ENCODE measurements around the gene BHMT2. TPM values are rescaled to one million over a fixed set of nuclear protein-coding genes. Genes with fewer than 3 reads are reported as not detected.

Gene BHMT2
- total and polyA plus RNA-seq, 10 of the 15 experiments (the other 5 are each of a cell fraction or from before 2014, with no cell fraction given), result not detected

DNA sequence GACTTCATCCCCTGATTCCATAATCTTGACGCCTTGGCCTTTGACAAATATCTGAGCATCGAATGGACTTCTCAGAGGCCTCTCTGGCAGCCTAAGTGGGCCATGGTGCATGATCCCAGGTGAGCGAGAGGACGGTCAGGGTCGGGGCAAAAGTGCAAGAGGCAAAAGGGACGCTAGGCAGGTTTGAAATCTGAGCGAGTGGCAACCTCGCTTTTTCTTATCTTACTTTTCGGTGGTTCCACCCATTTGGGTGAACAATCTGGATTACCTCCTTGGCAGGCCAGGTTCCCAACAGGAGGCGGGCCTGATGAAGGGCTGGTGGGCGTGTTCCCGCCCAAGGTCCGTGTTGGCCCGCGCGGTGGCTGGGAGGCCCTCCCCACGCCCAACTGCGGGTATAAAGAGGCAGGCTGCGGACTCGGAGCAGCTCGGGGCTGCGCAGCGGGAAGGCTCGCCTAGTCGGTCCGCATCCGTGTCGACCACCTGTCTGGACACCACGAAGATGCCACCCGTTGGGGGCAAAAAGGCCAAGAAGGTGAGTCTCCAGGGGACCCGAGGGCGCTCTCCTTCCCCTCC, 41.9 kb downstream of the BHMT2 start, which contains the start of gene BHMT:
Gene BHMT (plus strand): TSS at position 423 of the 573 bp plus-strand sequence. CDS start 77 bp downstream, at position 500.
- no peak for DNase-seq (ENCODE audit: low read depth, low spot score)
- 75% methylated on average over 27 of the region's 32 CpGs for whole genome bisulfite sequencing (ENCODE audit: insufficient coverage, insufficient replicate concordance, low lambda C conversion rate, missing lambda C conversion rate)
- H3K4me1 ChIP-seq (ENCODE audit: control insufficient read depth, insufficient read depth, low read length), result no peaks in the 10 kb centered on the region
- H3K9me3 ChIP-seq (replicated peaks; ENCODE audit: control insufficient read depth, insufficient read depth, low read length), result no peaks in the 10 kb centered on the region
- ChIA-PET SMC1A (ENCODE audit: uncharacterized antibody, unreplicated experiment) (no interaction called here), RAD21 (ENCODE audit: unreplicated experiment) (no interaction called here), POLR2A (no interaction called here), CTCF (no interaction called here)
- in situ Hi-C loops (cut with MboI), result no loop called here
- H2AFZ ChIP-seq (ENCODE audit: control insufficient read depth, low read depth, low read length), result no peak within 1 kb of the TSS
- H3K9ac ChIP-seq (ENCODE audit: control insufficient read depth, insufficient read depth, low read length), result no peak within 1 kb of the TSS
- no peak for FAIRE-seq
- peaks cover 4 to 8% of the 10 kb centered on the region in 2 experiments for H3K27me3 ChIP-seq (replicated peaks in 1 of 2; ENCODE audit: control insufficient read depth in 2 of 2, insufficient read depth in 2 of 2, low read length in 1 of 2)
- intact Hi-C loops (cut with micrococcal nuclease; ENCODE audit: unreplicated experiment), result no loop called here
- H3K36me3 ChIP-seq (ENCODE audit: control insufficient read depth in 2 of 2, insufficient read depth in 2 of 2, low read length in 1 of 2), result no peaks in the 10 kb centered on the region
- TF ChIP-seq ZBED1 (IDR thresholded peaks at IDR 0.05; ENCODE audit: borderline replicate concordance) (no peak), ZNF622 (IDR thresholded peaks at IDR 0.05) (no peak), ZBTB11 (CRISPR knock-in tag; IDR thresholded peaks at IDR 0.05) (no peak), EP300 (IDR thresholded peaks at IDR 0.05; ENCODE audit: borderline replicate concordance in 1 of 2, control insufficient read depth in 1 of 2, low read depth in 2 of 2, low read length in 2 of 2) (no peak), E2F4 (IDR thresholded peaks at IDR 0.05; ENCODE audit: low read depth, low read length) (no peak), BHLHE40 (IDR thresholded peaks at IDR 0.05; ENCODE audit: borderline replicate concordance in 1 of 2, low read depth in 2 of 2, low read length in 1 of 2) (no peak), RAD51 (IDR thresholded peaks at IDR 0.05) (no peak), SMAD5 (IDR thresholded peaks at IDR 0.05; ENCODE audit: low read depth) (no peak), TAF1 (IDR thresholded peaks at IDR 0.05; ENCODE audit: borderline replicate concordance, low read depth, low read length) (no peak), NBN (IDR thresholded peaks at IDR 0.05) (no peak), TARDBP (IDR thresholded peaks at IDR 0.05; ENCODE audit: borderline replicate concordance) (no peak)
- TF ChIP-seq, protein P1, sequence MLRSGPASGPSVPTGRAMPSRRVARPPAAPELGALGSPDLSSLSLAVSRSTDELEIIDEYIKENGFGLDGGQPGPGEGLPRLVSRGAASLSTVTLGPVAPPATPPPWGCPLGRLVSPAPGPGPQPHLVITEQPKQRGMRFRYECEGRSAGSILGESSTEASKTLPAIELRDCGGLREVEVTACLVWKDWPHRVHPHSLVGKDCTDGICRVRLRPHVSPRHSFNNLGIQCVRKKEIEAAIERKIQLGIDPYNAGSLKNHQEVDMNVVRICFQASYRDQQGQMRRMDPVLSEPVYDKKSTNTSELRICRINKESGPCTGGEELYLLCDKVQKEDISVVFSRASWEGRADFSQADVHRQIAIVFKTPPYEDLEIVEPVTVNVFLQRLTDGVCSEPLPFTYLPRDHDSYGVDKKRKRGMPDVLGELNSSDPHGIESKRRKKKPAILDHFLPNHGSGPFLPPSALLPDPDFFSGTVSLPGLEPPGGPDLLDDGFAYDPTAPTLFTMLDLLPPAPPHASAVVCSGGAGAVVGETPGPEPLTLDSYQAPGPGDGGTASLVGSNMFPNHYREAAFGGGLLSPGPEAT (IDR thresholded peaks at IDR 0.05; ENCODE audit: low read depth), result no peak
- TF ChIP-seq, protein P2, sequence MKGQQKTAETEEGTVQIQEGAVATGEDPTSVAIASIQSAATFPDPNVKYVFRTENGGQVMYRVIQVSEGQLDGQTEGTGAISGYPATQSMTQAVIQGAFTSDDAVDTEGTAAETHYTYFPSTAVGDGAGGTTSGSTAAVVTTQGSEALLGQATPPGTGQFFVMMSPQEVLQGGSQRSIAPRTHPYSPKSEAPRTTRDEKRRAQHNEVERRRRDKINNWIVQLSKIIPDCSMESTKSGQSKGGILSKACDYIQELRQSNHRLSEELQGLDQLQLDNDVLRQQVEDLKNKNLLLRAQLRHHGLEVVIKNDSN (IDR thresholded peaks at IDR 0.05; ENCODE audit: borderline replicate concordance, extremely low read length, insufficient read depth, low read depth, low read length), result no peak
- ATAC-seq, result no peak
- H4K20me1 ChIP-seq (ENCODE audit: control insufficient read depth, insufficient read depth), result no peaks in the 10 kb centered on the region
- BruUV-seq (replicated peaks), result no TSS peak
- no peaks in the 10 kb centered on the region for H3K79me2 ChIP-seq (ENCODE audit: control insufficient read depth, insufficient read depth, low read length)
- H3K4me3 ChIP-seq, result no peak within 1 kb of the TSS
- H3K4me2 ChIP-seq (ENCODE audit: control insufficient read depth, insufficient read depth), result no peak within 1 kb of the TSS
- H3K27ac ChIP-seq (ENCODE audit: control insufficient read depth, insufficient read depth), result no peak within 1 kb of the TSS

Measured in GM12878 (cell line).